ENCODE measurements around the gene LNPK. TPM values are rescaled to one million over a fixed set of nuclear protein-coding genes. Genes with fewer than 3 reads are reported as not detected.
A peak's percentile ranks its signal among the peaks of the same experiment; 100 is the strongest.
"Not testable (repeated sequence)": the region's sequence is repeated elsewhere in the genome, so short reads cannot be mapped to it uniquely, and the experiment has no call there.

LNPK gene
- total and polyA plus RNA-seq, 5 donors from 2014 or later, result 13.9 to 32.9 (median 16.2) TPM

- Histone ChIP-seq H3K4me3 (ENCODE audit: low read depth, low read length) (no peak overlapping the region), H3K9me3 (ENCODE audit: control insufficient read depth in 2 of 2, low read length in 2 of 2) (no peaks in the 10 kb centered on the region), H3K27me3 (ENCODE audit: control insufficient read depth, insufficient read depth, low read length) (no peaks in the 10 kb centered on the region), H3K36me3 (ENCODE audit: control insufficient read depth, insufficient read depth, low read length) (peaks cover 8% of the 10 kb centered on the region), H3K4me1 (ENCODE audit: control insufficient read depth, insufficient read depth, low read length, poor library complexity, severe bottlenecking) (no peaks in the 10 kb centered on the region), H3K27ac (ENCODE audit: insufficient read depth, low read length, poor library complexity, severe bottlenecking) (no peak overlapping the region)
- Mint-ChIP-seq H3K27ac (no peak overlapping the region), H3K4me3 (no peak overlapping the region), H3K4me1 (peaks cover 0 to 5% (median under 1%) of the 10 kb centered on the region in 4 donors), H3K9me3 (peaks cover 0 to 4% (median 2%) of the 10 kb centered on the region in 7 donors), H3K36me3 (peaks cover 21% of the 10 kb centered on the region), H3K27me3 (no peaks in the 10 kb centered on the region)
- DNase-seq (no peak), ATAC-seq (ENCODE audit: low read depth in 2 of 2) (no peak)
Measured at GRCh38 chr2:175966839-175967238, 35.2 kb downstream of the LNPK start.

GRCh38 chr2:175965773-175966172 lies 36.3 kb downstream of the LNPK start:
- no peak for ATAC-seq (ENCODE audit: low read depth in 2 of 2)
- H3K27me3 Mint-ChIP-seq, result no peaks in the 10 kb centered on the region
- H3K9me3 ChIP-seq (ENCODE audit: control insufficient read depth in 2 of 2, low read length in 2 of 2), result no peaks in the 10 kb centered on the region
- H3K36me3 Mint-ChIP-seq, result peaks cover 31% of the 10 kb centered on the region
- H3K4me3 Mint-ChIP-seq, result no peak overlapping the region
- H3K27ac ChIP-seq (ENCODE audit: insufficient read depth, low read length, poor library complexity, severe bottlenecking), result no peak overlapping the region
- H3K4me1 ChIP-seq (ENCODE audit: control insufficient read depth, insufficient read depth, low read length, poor library complexity, severe bottlenecking), result no peaks in the 10 kb centered on the region
- H3K27ac Mint-ChIP-seq, result no peak overlapping the region
- DNase-seq, result no peak
- no peaks in the 10 kb centered on the region for H3K27me3 ChIP-seq (ENCODE audit: control insufficient read depth, insufficient read depth, low read length)
- peaks cover 8% of the 10 kb centered on the region for H3K36me3 ChIP-seq (ENCODE audit: control insufficient read depth, insufficient read depth, low read length)
- H3K9me3 Mint-ChIP-seq, result peaks cover 0 to 10% (median 4%) of the 10 kb centered on the region in 7 donors
- H3K4me1 Mint-ChIP-seq, result peaks cover 0 to 10% (median 2%) of the 10 kb centered on the region in 4 donors
- H3K4me3 ChIP-seq (ENCODE audit: low read depth, low read length), result no peak overlapping the region

GRCh38 chr2:175964195-175964594 lies 37.9 kb downstream of the LNPK start:
- Histone ChIP-seq H3K27me3 (ENCODE audit: control insufficient read depth, insufficient read depth, low read length) (no peaks in the 10 kb centered on the region), H3K4me1 (ENCODE audit: control insufficient read depth, insufficient read depth, low read length, poor library complexity, severe bottlenecking) (no peaks in the 10 kb centered on the region), H3K27ac (ENCODE audit: insufficient read depth, low read length, poor library complexity, severe bottlenecking) (no peak overlapping the region), H3K9me3 (ENCODE audit: control insufficient read depth in 2 of 2, low read length in 2 of 2) (no peaks in the 10 kb centered on the region), H3K4me3 (ENCODE audit: low read depth, low read length) (no peak overlapping the region), H3K36me3 (ENCODE audit: control insufficient read depth, insufficient read depth, low read length) (peaks cover 3% of the 10 kb centered on the region)
- Mint-ChIP-seq H3K4me1 (peaks cover 0 to 12% (median 7%) of the 10 kb centered on the region in 4 donors), H3K27me3 (no peaks in the 10 kb centered on the region), H3K27ac (no peak overlapping the region), H3K9me3 (peaks cover 0 to 10% (median 0%) of the 10 kb centered on the region in 7 donors), H3K4me3 (no peak overlapping the region), H3K36me3 (peaks cover 37% of the 10 kb centered on the region)
- ATAC-seq (ENCODE audit: low read depth in 2 of 2) (no peak), DNase-seq (peak in 1 of 3 donors; percentile 13)

- not testable (repeated sequence) for ATAC-seq (ENCODE audit: low read depth in 2 of 2); H3K4me3 Mint-ChIP-seq; H3K27me3 ChIP-seq (ENCODE audit: control insufficient read depth, insufficient read depth, low read length); H3K27me3 Mint-ChIP-seq; DNase-seq; H3K9me3 ChIP-seq (ENCODE audit: control insufficient read depth in 2 of 2, low read length in 2 of 2); H3K4me3 ChIP-seq (ENCODE audit: low read depth, low read length); H3K9me3 Mint-ChIP-seq; H3K4me1 ChIP-seq (ENCODE audit: control insufficient read depth, insufficient read depth, low read length, poor library complexity, severe bottlenecking); H3K36me3 ChIP-seq (ENCODE audit: control insufficient read depth, insufficient read depth, low read length); H3K27ac ChIP-seq (ENCODE audit: insufficient read depth, low read length, poor library complexity, severe bottlenecking); H3K27ac Mint-ChIP-seq
- Mint-ChIP-seq H3K4me1 (peaks cover 0 to 14% (median 7%) of the 10 kb centered on the region in 4 donors), H3K36me3 (peaks cover 47% of the 10 kb centered on the region)
Measured at GRCh38 chr2:175963171-175963570, 38.9 kb downstream of the LNPK start.

- Mint-ChIP-seq H3K27ac (no peak overlapping the region), H3K27me3 (no peaks in the 10 kb centered on the region), H3K36me3 (peaks cover 77% of the 10 kb centered on the region), H3K4me3 (no peak overlapping the region), H3K4me1 (peaks cover 0 to 16% (median 8%) of the 10 kb centered on the region in 4 donors), H3K9me3 (peaks cover 0 to 10% (median 2%) of the 10 kb centered on the region in 7 donors)
- no peak for ATAC-seq (ENCODE audit: low read depth in 2 of 2)
- H3K9me3 ChIP-seq (ENCODE audit: control insufficient read depth in 2 of 2, low read length in 2 of 2), result no peaks in the 10 kb centered on the region
- DNase-seq, result peak in 1 of 3 donors; percentile 50
- no peaks in the 10 kb centered on the region for H3K4me1 ChIP-seq (ENCODE audit: control insufficient read depth, insufficient read depth, low read length, poor library complexity, severe bottlenecking)
- no peak overlapping the region for H3K27ac ChIP-seq (ENCODE audit: insufficient read depth, low read length, poor library complexity, severe bottlenecking)
- peaks cover 5% of the 10 kb centered on the region for H3K36me3 ChIP-seq (ENCODE audit: control insufficient read depth, insufficient read depth, low read length)
- no peaks in the 10 kb centered on the region for H3K27me3 ChIP-seq (ENCODE audit: control insufficient read depth, insufficient read depth, low read length)
- H3K4me3 ChIP-seq (ENCODE audit: low read depth, low read length), result no peak overlapping the region
Measured at GRCh38 chr2:175957845-175958244, 44.2 kb downstream of the LNPK start.

- H3K4me3 Mint-ChIP-seq, result no peak overlapping the region
- H3K4me1 Mint-ChIP-seq, result peaks cover 0 to 13% (median 2%) of the 10 kb centered on the region in 4 donors
- H3K27me3 Mint-ChIP-seq, result no peaks in the 10 kb centered on the region
- no peak for ATAC-seq (ENCODE audit: low read depth in 2 of 2)
- peaks cover 65% of the 10 kb centered on the region for H3K36me3 Mint-ChIP-seq
- H3K9me3 ChIP-seq (ENCODE audit: control insufficient read depth in 2 of 2, low read length in 2 of 2), result no peaks in the 10 kb centered on the region
- no peak for DNase-seq
- H3K27ac Mint-ChIP-seq, result no peak overlapping the region
- no peaks in the 10 kb centered on the region for H3K27me3 ChIP-seq (ENCODE audit: control insufficient read depth, insufficient read depth, low read length)
- no peak overlapping the region for H3K4me3 ChIP-seq (ENCODE audit: low read depth, low read length)
- no peak overlapping the region for H3K27ac ChIP-seq (ENCODE audit: insufficient read depth, low read length, poor library complexity, severe bottlenecking)
- no peaks in the 10 kb centered on the region for H3K4me1 ChIP-seq (ENCODE audit: control insufficient read depth, insufficient read depth, low read length, poor library complexity, severe bottlenecking)
- peaks cover 5% of the 10 kb centered on the region for H3K36me3 ChIP-seq (ENCODE audit: control insufficient read depth, insufficient read depth, low read length)
- H3K9me3 Mint-ChIP-seq, result peaks cover 0 to 2% (median 0%) of the 10 kb centered on the region in 7 donors
Measured at GRCh38 chr2:175955136-175955535, 46.9 kb downstream of the LNPK start.

- no peaks in the 10 kb centered on the region for H3K9me3 ChIP-seq (ENCODE audit: control insufficient read depth in 2 of 2, low read length in 2 of 2)
- H3K36me3 ChIP-seq (ENCODE audit: control insufficient read depth, insufficient read depth, low read length), result peaks cover 7% of the 10 kb centered on the region
- no peak overlapping the region for H3K4me3 ChIP-seq (ENCODE audit: low read depth, low read length)
- H3K4me1 Mint-ChIP-seq, result peaks cover 0 to 11% (median 2%) of the 10 kb centered on the region in 4 donors
- no peak overlapping the region for H3K27ac ChIP-seq (ENCODE audit: insufficient read depth, low read length, poor library complexity, severe bottlenecking)
- no peak for ATAC-seq (ENCODE audit: low read depth in 2 of 2)
- no peaks in the 10 kb centered on the region for H3K27me3 Mint-ChIP-seq
- no peak for DNase-seq
- no peaks in the 10 kb centered on the region for H3K4me1 ChIP-seq (ENCODE audit: control insufficient read depth, insufficient read depth, low read length, poor library complexity, severe bottlenecking)
- peaks cover 31% of the 10 kb centered on the region for H3K36me3 Mint-ChIP-seq
- H3K9me3 Mint-ChIP-seq, result peaks cover 0 to 2% (median 0%) of the 10 kb centered on the region in 7 donors
- no peak overlapping the region for H3K27ac Mint-ChIP-seq
- H3K27me3 ChIP-seq (ENCODE audit: control insufficient read depth, insufficient read depth, low read length), result no peaks in the 10 kb centered on the region
- no peak overlapping the region for H3K4me3 Mint-ChIP-seq
Measured at GRCh38 chr2:175950512-175950911, 51.6 kb downstream of the LNPK start.

- Mint-ChIP-seq H3K36me3 (peaks cover 30% of the 10 kb centered on the region), H3K27me3 (no peaks in the 10 kb centered on the region), H3K27ac (no peak overlapping the region), H3K4me1 (peaks cover 0 to 11% (median 2%) of the 10 kb centered on the region in 4 donors), H3K4me3 (no peak overlapping the region), H3K9me3 (peaks cover 0 to 2% (median 0%) of the 10 kb centered on the region in 7 donors)
- Histone ChIP-seq H3K27me3 (ENCODE audit: control insufficient read depth, insufficient read depth, low read length) (no peaks in the 10 kb centered on the region), H3K27ac (ENCODE audit: insufficient read depth, low read length, poor library complexity, severe bottlenecking) (no peak overlapping the region), H3K9me3 (ENCODE audit: control insufficient read depth in 2 of 2, low read length in 2 of 2) (no peaks in the 10 kb centered on the region), H3K4me3 (ENCODE audit: low read depth, low read length) (no peak overlapping the region), H3K4me1 (ENCODE audit: control insufficient read depth, insufficient read depth, low read length, poor library complexity, severe bottlenecking) (no peaks in the 10 kb centered on the region), H3K36me3 (ENCODE audit: control insufficient read depth, insufficient read depth, low read length) (peaks cover 8% of the 10 kb centered on the region)
- ATAC-seq (ENCODE audit: low read depth in 2 of 2) (no peak), DNase-seq (no peak)
Measured at GRCh38 chr2:175948191-175948590, 53.9 kb downstream of the LNPK start.

All from CD4-positive, CD25-positive, alpha-beta regulatory T cell (primary cell).